GM12865 (cell line): ENCODE data around the gene PLXNC1.

ENCODE experiments used
- DNase-seq: peaks from one replicate; pipeline ENCODE4 v3.0.0; 2010; ENCODE audit warnings: low read depth
- H3K4me3 ChIP-seq: 2 replicates; pipeline ENCODE4 v1.5.1; 2011; ENCODE audit warnings: mild to moderate bottlenecking, low read depth, low read length, control low read depth
- TF ChIP-seq, protein P1 (sequence below): IDR thresholded peaks from 2 replicates; pipeline ENCODE4 v1.5.1; 2011; ENCODE audit warnings: low read length, control low read depth, low read depth, inconsistent platforms; ENCODE audit not compliant: insufficient read depth; ENCODE audit errors: missing control alignments

Gene PLXNC1

DNA sequence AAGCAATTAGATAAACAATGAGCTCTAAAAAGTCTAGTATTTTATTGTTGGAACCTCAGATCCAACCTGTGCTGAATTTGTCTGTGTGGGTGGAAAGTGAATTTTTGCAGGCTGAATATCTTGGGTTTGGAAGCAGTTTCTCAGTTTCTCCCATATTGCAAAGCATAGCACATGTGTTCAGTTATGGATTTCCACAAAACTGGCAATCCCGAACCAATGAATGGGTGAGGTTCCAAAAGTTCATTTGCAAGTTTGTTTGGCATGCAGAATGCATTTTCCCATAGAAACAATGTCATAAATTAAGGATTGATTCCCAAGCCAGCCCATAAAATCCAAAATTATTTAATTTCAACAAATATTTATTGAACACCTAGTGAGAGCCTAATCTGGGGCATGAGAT, 43.4 kb downstream of the PLXNC1 start:
- no peak overlapping the region for H3K4me3 ChIP-seq
- TF ChIP-seq, protein P1, sequence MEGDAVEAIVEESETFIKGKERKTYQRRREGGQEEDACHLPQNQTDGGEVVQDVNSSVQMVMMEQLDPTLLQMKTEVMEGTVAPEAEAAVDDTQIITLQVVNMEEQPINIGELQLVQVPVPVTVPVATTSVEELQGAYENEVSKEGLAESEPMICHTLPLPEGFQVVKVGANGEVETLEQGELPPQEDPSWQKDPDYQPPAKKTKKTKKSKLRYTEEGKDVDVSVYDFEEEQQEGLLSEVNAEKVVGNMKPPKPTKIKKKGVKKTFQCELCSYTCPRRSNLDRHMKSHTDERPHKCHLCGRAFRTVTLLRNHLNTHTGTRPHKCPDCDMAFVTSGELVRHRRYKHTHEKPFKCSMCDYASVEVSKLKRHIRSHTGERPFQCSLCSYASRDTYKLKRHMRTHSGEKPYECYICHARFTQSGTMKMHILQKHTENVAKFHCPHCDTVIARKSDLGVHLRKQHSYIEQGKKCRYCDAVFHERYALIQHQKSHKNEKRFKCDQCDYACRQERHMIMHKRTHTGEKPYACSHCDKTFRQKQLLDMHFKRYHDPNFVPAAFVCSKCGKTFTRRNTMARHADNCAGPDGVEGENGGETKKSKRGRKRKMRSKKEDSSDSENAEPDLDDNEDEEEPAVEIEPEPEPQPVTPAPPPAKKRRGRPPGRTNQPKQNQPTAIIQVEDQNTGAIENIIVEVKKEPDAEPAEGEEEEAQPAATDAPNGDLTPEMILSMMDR: no peak

DNA sequence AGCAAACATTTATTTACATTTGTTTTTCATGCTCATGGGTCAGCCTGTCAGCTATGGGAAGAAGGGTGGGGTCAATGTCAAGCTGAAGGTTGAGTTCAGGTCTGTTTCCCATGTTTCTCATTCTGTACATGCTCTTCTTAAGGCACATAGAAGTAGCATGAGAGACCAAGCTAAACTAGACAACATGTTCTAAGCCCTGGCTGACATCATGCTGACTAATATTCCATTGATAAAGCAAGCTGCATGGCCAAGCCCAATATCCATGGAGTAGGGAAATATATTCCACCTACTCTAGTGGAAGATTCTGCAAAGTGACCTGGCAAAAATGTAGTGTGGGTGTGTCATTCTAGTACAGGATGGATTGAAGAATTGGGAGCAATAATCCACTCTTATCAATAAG, 44.1 kb downstream of the PLXNC1 start:
- TF ChIP-seq, protein P1: no peak
- DNase-seq: no peak
- H3K4me3 ChIP-seq: no peak overlapping the region

More for the DNA sequence above, 43.4 kb downstream of the PLXNC1 start:
- DNase-seq: no peak

- H3K4me3 ChIP-seq: no peak overlapping the region
- TF ChIP-seq, protein P1: no peak
- peak; percentile 29 for DNase-seq
Measured at GRCh38 chr12:94193168-94193567, 44.8 kb downstream of the PLXNC1 start.

DNA sequence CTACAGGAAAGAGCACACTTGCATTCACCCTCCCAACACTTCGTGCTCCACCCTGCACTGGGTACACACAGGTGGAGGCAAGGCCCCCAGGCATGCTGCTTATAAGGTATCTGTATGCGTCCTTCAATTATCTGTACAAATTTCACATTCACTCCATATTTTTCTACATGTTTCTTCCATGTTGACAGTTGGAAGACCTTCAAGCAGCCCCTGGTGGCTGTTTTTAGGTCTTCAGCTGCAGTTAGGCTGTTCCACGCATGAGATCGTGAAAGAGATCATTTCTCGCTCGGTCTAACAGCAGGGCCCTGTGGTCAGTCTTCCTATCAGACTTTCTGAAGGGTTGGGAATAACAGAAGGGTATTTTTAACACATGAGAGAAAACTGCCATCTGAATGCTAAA, 47.1 kb downstream of the PLXNC1 start:
- H3K4me3 ChIP-seq: no peak overlapping the region
- no peak for DNase-seq
- TF ChIP-seq, protein P1: peak; percentile 16

GRCh38 chr12:94198469-94198868, 50.1 kb downstream of the PLXNC1 start:
- H3K4me3 ChIP-seq: no peak overlapping the region
- TF ChIP-seq, protein P1: no peak
- no peak for DNase-seq

GRCh38 chr12:94198872-94199271, 50.5 kb downstream of the PLXNC1 start:
- DNase-seq: no peak
- TF ChIP-seq, protein P1: no peak
- no peak overlapping the region for H3K4me3 ChIP-seq

GRCh38 chr12:94200069-94200468, 51.7 kb downstream of the PLXNC1 start:
- H3K4me3 ChIP-seq: no peak overlapping the region
- DNase-seq: no peak
- TF ChIP-seq, protein P1: no peak
